SH-SY5Y (cell line): ENCODE measurements around the gene ZMIZ1.

ENCODE experiments used
- GATA2 ChIP-seq: IDR thresholded peaks from 2 replicates; pipeline ENCODE4 v1.6.1; 2011; ENCODE audit warnings: mild to moderate bottlenecking, low read depth, low read length
- GATA3 ChIP-seq: IDR thresholded peaks from 2 replicates; pipeline ENCODE4 v1.6.1; 2011; ENCODE audit warnings: low read depth, mild to moderate bottlenecking, low read length, moderate library complexity

- no peak for TF ChIP-seq GATA3
- TF ChIP-seq GATA2, result no peak
Observed at GRCh38 chr10:79321951-79322350, 253.2 kb downstream of the ZMIZ1 start.
